Keratinocyte (primary cell): ENCODE results near the gene EBF3. TPM values are rescaled to one million over a fixed set of nuclear protein-coding genes. Genes with fewer than 3 reads are reported as not detected.
"Not testable (repeated sequence)": the region's sequence is repeated elsewhere in the genome, so short reads cannot be mapped to it uniquely, and the experiment has no call there.

Experiments used
- DNase-seq: peaks from one replicate; pipeline ENCODE4 v3.0.0-alpha.2; 2011; ENCODE audit warnings: low read depth, missing footprints, low spot score
- FAIRE-seq: peaks from 2 replicates; lab custom pipeline; 2011; peaks lifted over from hg19 to GRCh38; lab: Jason Lieb, UNC
- H2AFZ ChIP-seq: 2 replicates; pipeline ENCODE4 v1.6.0; 2012; ENCODE audit warnings: low read length, control low read depth, inconsistent platforms; ENCODE audit not compliant: control insufficient read depth
- H3K27ac ChIP-seq: 2 replicates; pipeline ENCODE4 v1.5.1; 2011; ENCODE audit warnings: low read length; ENCODE audit not compliant: control insufficient read depth, insufficient read depth
- H3K27me3 ChIP-seq: 3 replicates; pipeline ENCODE4 v1.6.0; 2011; ENCODE audit warnings: low read length; ENCODE audit not compliant: control insufficient read depth, insufficient read depth; ENCODE audit errors: extremely low read depth
- H3K36me3 ChIP-seq, 2 experiments: 2 replicates in 1 of 2; 3 replicates in 1 of 2; pipeline ENCODE4 v1.5.1; 2011; ENCODE audit warnings: low read length in 2 of 2, mild to moderate bottlenecking in 1 of 2; ENCODE audit not compliant: control insufficient read depth in 2 of 2, insufficient read depth in 2 of 2; ENCODE audit errors: extremely low read depth in 1 of 2
- H3K4me1 ChIP-seq: 3 replicates; pipeline ENCODE4 v1.5.1; 2011; ENCODE audit warnings: low read length; ENCODE audit not compliant: control insufficient read depth, insufficient read depth; ENCODE audit errors: extremely low read depth
- H3K4me2 ChIP-seq: 3 replicates; pipeline ENCODE4 v1.6.0; 2011; ENCODE audit warnings: low read depth, low read length; ENCODE audit not compliant: control insufficient read depth, insufficient read depth; ENCODE audit errors: extremely low read depth
- H3K4me3 ChIP-seq, 3 experiments: fragments of 200-600 bp in 1 of 3; sonication (generic) in 1 of 3; 2 replicates in 2 of 3; 3 replicates in 1 of 3; pipeline ENCODE4 v1.5.1; 2011 to 2016; ENCODE audit warnings: low read length in 3 of 3, mild to moderate bottlenecking in 3 of 3, control low read depth in 2 of 3, inconsistent platforms in 1 of 3, low read depth in 1 of 3, mixed read lengths in 1 of 3, mixed run types in 1 of 3, moderate library complexity in 1 of 3; ENCODE audit not compliant: control insufficient read depth in 2 of 3, insufficient read depth in 2 of 3; ENCODE audit errors: extremely low read depth in 1 of 3
- H3K79me2 ChIP-seq: 2 replicates; pipeline ENCODE4 v1.6.0; 2012; ENCODE audit warnings: low read length; ENCODE audit not compliant: control insufficient read depth, insufficient read depth
- H3K9ac ChIP-seq: 3 replicates; pipeline ENCODE4 v1.6.0; 2011; ENCODE audit warnings: low read length; ENCODE audit not compliant: control insufficient read depth, insufficient read depth; ENCODE audit errors: extremely low read depth
- H3K9me1 ChIP-seq: 3 replicates; pipeline ENCODE4 v1.6.0; 2011; ENCODE audit warnings: low read length; ENCODE audit not compliant: control insufficient read depth, insufficient read depth; ENCODE audit errors: extremely low read depth
- H3K9me3 ChIP-seq: 2 replicates; pipeline ENCODE4 v1.5.1; 2012; ENCODE audit warnings: low read depth, low read length; ENCODE audit not compliant: control insufficient read depth
- H4K20me1 ChIP-seq: 3 replicates; pipeline ENCODE4 v1.6.0; 2011; ENCODE audit warnings: low read length; ENCODE audit not compliant: control insufficient read depth, insufficient read depth; ENCODE audit errors: extremely low read depth
- EZH2 ChIP-seq: IDR thresholded peaks from one replicate; pipeline ENCODE4 v1.6.1; 2012; ENCODE audit warnings: inconsistent platforms, mild to moderate bottlenecking, low read length, moderate library complexity
- dilution Hi-C: fragments of 300-500 bp; cut with MboI; formaldehyde crosslinking; loops from one replicate; pipeline ENCODE4 v1.7.0; 2020; ENCODE audit warnings: low sequenced_read_pairs; ENCODE audit not compliant: extremely low pct_ligation_motif_present
- polyA plus RNA-seq, 5 experiments: library from polyadenylated mRNA; depleted of rRNA in 3 of 5; stranded (reverse) in 3 of 5; stranded (forward) in 1 of 5; unstranded in 1 of 5; fragments of >200 nt; gene quantifications; 1 replicate in 1 of 5; 2 replicates in 3 of 5; 3 replicates in 1 of 5; pipeline versions ENCODE4 v1.2.1 to v1.2.3, GENCODE V29; 2011 to 2012; ENCODE audit warnings: missing spikeins in 2 of 5, low read depth in 1 of 5, low replicate concordance in 1 of 5
- TF ChIP-seq, protein P1 (sequence below), 3 experiments: IDR thresholded peaks in 1 of 3; conservative IDR thresholded peaks in 1 of 3; optimal IDR thresholded peaks in 1 of 3; 2 replicates in 2 of 3; 3 replicates in 1 of 3; pipeline versions ENCODE3 to v1.5.1; 2011; ENCODE audit warnings: low read length in 3 of 3, mild to moderate bottlenecking in 3 of 3, moderate library complexity in 2 of 3, control low read depth in 1 of 3, inconsistent platforms in 1 of 3; ENCODE audit not compliant: insufficient read depth in 2 of 3; ENCODE audit errors: extremely low read depth in 1 of 3

EBF3 gene
- polyA plus RNA-seq, 1 donor (not counting 4 experiments of a cell fraction or from before 2014, with no cell fraction given) = not detected

DNA sequence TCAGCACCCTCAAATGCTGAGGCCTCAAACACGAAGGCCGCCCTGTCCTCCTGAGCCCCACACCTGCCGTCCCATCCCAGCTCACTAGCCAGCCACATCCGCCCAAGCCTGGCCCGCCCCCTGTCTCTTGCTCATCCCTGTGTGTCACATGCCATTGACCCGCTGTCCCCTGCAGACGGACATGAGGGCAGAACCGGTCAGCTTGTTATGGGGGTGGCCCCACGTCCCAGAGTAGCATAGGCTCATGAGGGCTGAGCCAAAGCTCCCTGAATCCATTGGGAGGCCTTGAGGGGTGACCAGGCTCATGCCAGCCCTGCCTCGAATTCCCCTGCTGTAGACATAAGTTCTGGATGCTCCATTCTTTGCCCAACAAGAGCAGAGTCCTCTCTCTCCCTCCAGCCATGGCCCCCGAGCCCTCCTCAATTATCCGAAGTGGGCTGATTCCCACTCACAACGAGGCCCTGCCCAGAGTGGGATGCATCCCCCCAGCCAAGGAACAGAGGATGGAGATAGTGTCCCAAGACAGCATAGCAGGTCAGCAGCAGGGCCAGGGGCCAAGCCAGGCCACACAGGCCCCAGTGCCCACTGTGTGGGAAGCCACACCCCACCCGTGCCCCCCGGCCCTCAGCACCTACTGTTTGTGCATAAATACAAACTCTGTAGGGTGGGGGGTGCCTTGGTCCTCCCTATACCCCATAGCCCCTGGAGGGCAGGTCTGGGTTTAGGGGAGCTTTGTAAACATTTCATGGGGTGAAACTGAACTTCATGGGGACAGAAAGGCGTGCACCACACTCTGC lies 42.1 kb downstream of the EBF3 start:
- no peak overlapping the region for H3K4me2 ChIP-seq
- dilution Hi-C loops = no loop called here
- no peak overlapping the region for H2AFZ ChIP-seq
- H3K27ac ChIP-seq = no peak overlapping the region
- TF ChIP-seq, protein P1, sequence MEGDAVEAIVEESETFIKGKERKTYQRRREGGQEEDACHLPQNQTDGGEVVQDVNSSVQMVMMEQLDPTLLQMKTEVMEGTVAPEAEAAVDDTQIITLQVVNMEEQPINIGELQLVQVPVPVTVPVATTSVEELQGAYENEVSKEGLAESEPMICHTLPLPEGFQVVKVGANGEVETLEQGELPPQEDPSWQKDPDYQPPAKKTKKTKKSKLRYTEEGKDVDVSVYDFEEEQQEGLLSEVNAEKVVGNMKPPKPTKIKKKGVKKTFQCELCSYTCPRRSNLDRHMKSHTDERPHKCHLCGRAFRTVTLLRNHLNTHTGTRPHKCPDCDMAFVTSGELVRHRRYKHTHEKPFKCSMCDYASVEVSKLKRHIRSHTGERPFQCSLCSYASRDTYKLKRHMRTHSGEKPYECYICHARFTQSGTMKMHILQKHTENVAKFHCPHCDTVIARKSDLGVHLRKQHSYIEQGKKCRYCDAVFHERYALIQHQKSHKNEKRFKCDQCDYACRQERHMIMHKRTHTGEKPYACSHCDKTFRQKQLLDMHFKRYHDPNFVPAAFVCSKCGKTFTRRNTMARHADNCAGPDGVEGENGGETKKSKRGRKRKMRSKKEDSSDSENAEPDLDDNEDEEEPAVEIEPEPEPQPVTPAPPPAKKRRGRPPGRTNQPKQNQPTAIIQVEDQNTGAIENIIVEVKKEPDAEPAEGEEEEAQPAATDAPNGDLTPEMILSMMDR (optimal IDR thresholded peaks at IDR 0.05 in 1 of 3, IDR thresholded peaks at IDR 0.05 in 1 of 3, conservative IDR thresholded peaks at IDR 0.05 in 1 of 3; ENCODE audit: extremely low read depth in 1 of 3, insufficient read depth in 2 of 3, low read length in 3 of 3) = no peak
- no peak for TF ChIP-seq EZH2
- no peak for FAIRE-seq
- H3K4me1 ChIP-seq = no peaks in the 10 kb centered on the region
- DNase-seq = no peak
- H3K9ac ChIP-seq = no peak overlapping the region
- H3K79me2 ChIP-seq = no peaks in the 10 kb centered on the region
- H4K20me1 ChIP-seq = no peaks in the 10 kb centered on the region
- H3K36me3 ChIP-seq = no peaks in the 10 kb centered on the region
- no peaks in the 10 kb centered on the region for H3K27me3 ChIP-seq
- peaks cover 8% of the 10 kb centered on the region for H3K9me3 ChIP-seq
- no peaks in the 10 kb centered on the region for H3K9me1 ChIP-seq
- no peak overlapping the region for H3K4me3 ChIP-seq

DNA sequence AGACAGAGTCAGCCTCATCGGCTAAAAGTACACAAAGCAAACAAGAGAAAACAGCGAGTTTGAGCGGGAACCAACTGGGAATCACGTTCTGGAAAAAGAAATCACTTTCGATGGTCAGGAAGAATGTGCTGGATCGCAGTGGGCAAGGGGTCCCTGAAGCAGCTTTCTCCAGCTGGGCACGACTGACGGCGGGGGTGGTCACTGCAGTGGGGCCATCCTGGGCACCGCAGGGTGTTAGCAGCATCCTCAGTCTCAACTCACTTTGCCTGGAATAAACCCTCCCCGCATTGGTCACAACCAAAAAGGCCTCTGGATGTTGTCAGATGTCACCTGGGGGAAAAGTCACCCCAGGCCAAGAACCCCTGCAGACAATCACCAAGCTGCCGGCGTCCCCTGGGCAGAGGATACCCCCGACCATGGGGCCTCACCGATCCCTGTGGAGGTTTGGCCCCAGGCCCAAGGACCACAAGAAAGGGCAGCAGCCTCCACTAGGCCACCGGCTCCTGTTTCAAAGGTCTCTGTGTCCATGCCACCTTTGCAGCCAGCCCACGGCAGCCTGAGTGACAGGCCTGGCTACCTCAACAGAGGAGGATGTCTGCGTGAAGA lies 42.9 kb downstream of the EBF3 start:
- TF ChIP-seq, protein P1 (optimal IDR thresholded peaks at IDR 0.05 in 1 of 3, IDR thresholded peaks at IDR 0.05 in 1 of 3, conservative IDR thresholded peaks at IDR 0.05 in 1 of 3; ENCODE audit: extremely low read depth in 1 of 3, insufficient read depth in 2 of 3, low read length in 3 of 3) = no peak
- no peak for TF ChIP-seq EZH2
- Histone ChIP-seq H3K27ac (no peak overlapping the region), H2AFZ (no peak overlapping the region), H3K4me3 (no peak overlapping the region), H3K9me1 (no peaks in the 10 kb centered on the region), H3K79me2 (no peaks in the 10 kb centered on the region), H3K4me1 (no peaks in the 10 kb centered on the region), H3K9me3 (peaks cover 8% of the 10 kb centered on the region), H3K27me3 (no peaks in the 10 kb centered on the region), H3K9ac (no peak overlapping the region), H3K36me3 (no peaks in the 10 kb centered on the region), H3K4me2 (no peak overlapping the region), H4K20me1 (no peaks in the 10 kb centered on the region)
- DNase-seq (no peak), FAIRE-seq (no peak)
- dilution Hi-C loops = no loop called here

- H3K27ac ChIP-seq, H3K4me3 ChIP-seq, DNase-seq, H3K9me1 ChIP-seq, H3K36me3 ChIP-seq, H3K4me2 ChIP-seq, FAIRE-seq, H2AFZ ChIP-seq, H3K4me1 ChIP-seq, H4K20me1 ChIP-seq, H3K9me3 ChIP-seq, H3K27me3 ChIP-seq, dilution Hi-C loops, H3K79me2 ChIP-seq, H3K9ac ChIP-seq: not testable (repeated sequence)
Observed at GRCh38 chr10:129920187-129920586, 43.9 kb downstream of the EBF3 start.
